Mammary microvascular endothelial cell (primary cell): ENCODE data around the gene SRSF3. TPM values are rescaled to one million over a fixed set of nuclear protein-coding genes. Genes with fewer than 3 reads are reported as not detected.

ENCODE experiments used
- total RNA-seq: library from RNA; depleted of rRNA; stranded (reverse); fragments of >200 nt; gene quantifications from 2 replicates; pipeline ENCODE4 v1.2.3, GENCODE V29; 2015

The SRSF3 gene
- total RNA-seq = 181 and 194 TPM in 2 replicates

DNA sequence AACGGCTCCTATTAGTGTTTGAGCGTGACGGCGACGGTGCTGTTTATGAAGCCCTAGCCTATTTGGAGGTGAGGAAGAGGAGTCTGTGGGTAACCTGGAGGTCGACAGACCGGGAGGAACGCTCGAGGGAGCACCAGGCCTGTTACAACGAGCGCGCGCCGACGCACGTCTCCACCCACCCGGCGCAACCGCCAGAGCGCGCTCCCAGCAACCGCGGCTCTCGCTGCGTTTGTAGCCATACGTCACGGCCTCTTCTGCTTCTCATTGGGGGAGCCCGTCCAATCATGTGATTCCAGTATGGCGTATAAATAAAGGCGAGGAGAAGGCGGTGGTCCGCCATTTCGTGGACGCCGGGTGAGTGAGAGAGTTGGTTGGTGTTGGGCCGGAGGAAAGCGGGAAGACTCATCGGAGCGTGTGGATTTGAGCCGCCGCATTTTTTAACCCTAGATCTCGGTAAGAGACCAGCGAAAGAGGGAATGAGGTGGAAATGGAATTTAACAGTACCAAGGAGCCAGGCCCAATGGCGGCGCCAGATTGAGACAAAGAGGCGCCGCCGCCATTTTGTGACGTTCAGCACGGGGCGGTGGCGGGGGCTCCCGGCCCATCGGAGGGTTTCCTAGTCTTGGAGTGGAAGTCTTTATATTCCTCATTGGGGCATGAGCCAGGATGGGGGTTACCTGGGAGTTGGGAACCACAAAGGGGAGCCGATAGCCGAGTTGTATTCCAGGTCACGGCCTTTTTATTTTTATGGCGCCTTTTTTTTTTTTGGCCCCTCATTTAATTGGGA, at the start of gene SRSF3:
SRSF3 (plus strand) TSS at position 334 of the 787 bp plus-strand sequence. CDS start 2,401 bp downstream, outside the sequence.

GRCh38 chr6:36546920-36547645, 47.1 kb upstream of the SRSF3 start, which contains the start of gene STK38:
Gene STK38, minus strand, starts transcription at chr6:36547479. Its CDS starts 7,277 bp downstream, at chr6:36540202.

Other genes starting within 250 kb of the SRSF3 start
- gene ETV7, start 206.7 kb upstream of the SRSF3 start, total RNA-seq = 1.7 and 3.5 TPM in 2 replicates
- gene PXT1, start 151.5 kb upstream of the SRSF3 start, total RNA-seq = not detected in 2 replicates
- gene KCTD20, start 151.4 kb upstream of the SRSF3 start, total RNA-seq = 68.0 and 74.6 TPM in 2 replicates
- 14.4 and 15.9 TPM in 2 replicates for gene STK38, start 46.9 kb upstream of the SRSF3 start, total RNA-seq
- 294 and 299 TPM in 2 replicates for gene CDKN1A, start 84.4 kb downstream of the SRSF3 start, total RNA-seq
- gene RAB44, start 103.5 kb downstream of the SRSF3 start, total RNA-seq = 0.07 and 0.10 TPM in 2 replicates
- 2.3 and 3.3 TPM in 2 replicates for gene CPNE5, start 245.1 kb downstream of the SRSF3 start, total RNA-seq